WTC11 (cell line): ENCODE data around the gene TBL1XR1. TPM values are rescaled to one million over a fixed set of nuclear protein-coding genes. Genes with fewer than 3 reads are reported as not detected.
A peak's percentile ranks its signal among the peaks of the same experiment; 100 is the strongest.

Source experiments
- ATAC-seq: fragments of 200-7000 bp; cut with Tn5 transposase; 2 replicates; pipeline ENCODE4 v1.10.0; 2021; ENCODE audit warnings: mild to moderate bottlenecking, moderate library complexity
- CTCF ChIA-PET: fragments of 300-600 bp; sonication (Branson Sonifier 250); formaldehyde crosslinking; loops from one replicate; lab custom pipeline; 2021; ENCODE audit warnings: antibody characterized with exemption; lab: Charles Lee
- POLR2A ChIA-PET: fragments of 350-600 bp; sonication (Branson Sonifier 250); formaldehyde crosslinking; loops from one replicate; lab custom pipeline; 2021; ENCODE audit warnings: antibody characterized with exemption; lab: Charles Lee
- DNase-seq: peaks from one replicate; pipeline ENCODE4 v3.0.0; 2021; ENCODE audit warnings: low spot score
- H3K27ac Mint-ChIP-seq: 2 replicates; pipeline ENCODE4 v1.8.0; 2021; ENCODE audit warnings: mixed read lengths
- H3K27me3 Mint-ChIP-seq: 2 replicates; pipeline ENCODE4 v1.8.0; 2021; ENCODE audit warnings: low read depth, mild to moderate bottlenecking, moderate library complexity, mixed read lengths
- H3K36me3 Mint-ChIP-seq: 2 replicates; pipeline ENCODE4 v1.8.0; 2021; ENCODE audit warnings: mixed read lengths
- H3K4me1 Mint-ChIP-seq: 2 replicates; pipeline ENCODE4 v1.8.0; 2022; ENCODE audit warnings: mixed read lengths
- H3K4me3 Mint-ChIP-seq: 2 replicates; pipeline ENCODE4 v1.8.0; 2021; ENCODE audit warnings: mild to moderate bottlenecking, moderate library complexity, mixed read lengths
- H3K9me3 Mint-ChIP-seq: 2 replicates; pipeline ENCODE4 v1.8.0; 2021; ENCODE audit warnings: mixed read lengths
- AFF4 ChIP-seq: sonication (generic); formaldehyde crosslinking; IDR thresholded peaks from 2 replicates; pipeline ENCODE4 v1.8.1; 2023; ENCODE audit warnings: mild to moderate bottlenecking, missing genetic modification reagents, borderline replicate concordance
- ARID4B ChIP-seq: sonication (generic); formaldehyde crosslinking; IDR thresholded peaks from 2 replicates; pipeline ENCODE4 v1.8.0; 2023; ENCODE audit warnings: missing genetic modification reagents, mild to moderate bottlenecking, borderline replicate concordance
- ATF3 ChIP-seq: sonication (generic); formaldehyde crosslinking; conservative IDR thresholded peaks from 2 replicates; pipeline ENCODE4 v1.8.1; 2022; ENCODE audit warnings: mild to moderate bottlenecking, missing genetic modification reagents
- EMX1 ChIP-seq: fragments of 250-450 bp; sonication (Bioruptor Pico); IDR thresholded peaks from 2 replicates; pipeline ENCODE4 v1.8.0; 2021; ENCODE audit warnings: mild to moderate bottlenecking
- FOXK1 ChIP-seq: sonication (generic); formaldehyde crosslinking; IDR thresholded peaks from 2 replicates; pipeline ENCODE4 v1.8.0; 2022; ENCODE audit warnings: mild to moderate bottlenecking, moderate library complexity, missing genetic modification reagents
- IRF2 ChIP-seq: sonication (generic); formaldehyde crosslinking; IDR thresholded peaks from 2 replicates; pipeline ENCODE4 v1.8.0; 2022; ENCODE audit warnings: low read depth, missing genetic modification reagents, borderline replicate concordance
- NFYB ChIP-seq: sonication (generic); formaldehyde crosslinking; conservative IDR thresholded peaks from 2 replicates; pipeline ENCODE4 v1.8.0; 2022; ENCODE audit warnings: low read depth, missing genetic modification reagents
- NR3C1 ChIP-seq: sonication (generic); formaldehyde crosslinking; conservative IDR thresholded peaks from 2 replicates; pipeline ENCODE4 v1.8.1; 2023; ENCODE audit warnings: low read depth, mild to moderate bottlenecking, missing genetic modification reagents
- OVOL2 ChIP-seq: fragments of 250-450 bp; sonication (Bioruptor Pico); IDR thresholded peaks from 2 replicates; pipeline ENCODE4 v1.9.0; 2021; ENCODE audit warnings: mild to moderate bottlenecking, borderline replicate concordance
- RELA ChIP-seq: sonication (generic); formaldehyde crosslinking; IDR thresholded peaks from 2 replicates; pipeline ENCODE4 v1.8.1; 2022; ENCODE audit warnings: missing genetic modification reagents, mild to moderate bottlenecking, borderline replicate concordance
- SMAD3 ChIP-seq: sonication (generic); formaldehyde crosslinking; IDR thresholded peaks from 2 replicates; pipeline ENCODE4 v1.8.0; 2022; ENCODE audit warnings: missing genetic modification reagents, mild to moderate bottlenecking, borderline replicate concordance
- TEAD4 ChIP-seq: sonication (generic); formaldehyde crosslinking; IDR thresholded peaks from 2 replicates; pipeline ENCODE4 v1.8.0; 2022; ENCODE audit warnings: mild to moderate bottlenecking, missing genetic modification reagents
- ZNF121 ChIP-seq: sonication (generic); formaldehyde crosslinking; IDR thresholded peaks from 2 replicates; pipeline ENCODE4 v1.8.0; 2023; ENCODE audit warnings: missing genetic modification reagents
- ZNF263 ChIP-seq: sonication (generic); formaldehyde crosslinking; IDR thresholded peaks from 2 replicates; pipeline ENCODE4 v1.8.1; 2022; ENCODE audit warnings: low read depth, mild to moderate bottlenecking, moderate library complexity, missing genetic modification reagents
- ZNF281 ChIP-seq: sonication (generic); formaldehyde crosslinking; IDR thresholded peaks from 2 replicates; pipeline ENCODE4 v1.8.0; 2023; ENCODE audit warnings: mild to moderate bottlenecking, missing genetic modification reagents
- ZNF416 ChIP-seq: fragments of 250-450 bp; sonication (Bioruptor Pico); IDR thresholded peaks from 2 replicates; pipeline ENCODE4 v1.9.0; 2021; ENCODE audit warnings: mild to moderate bottlenecking, inconsistent platforms
- ZNF425 ChIP-seq: fragments of 250-450 bp; sonication (Bioruptor Pico); conservative IDR thresholded peaks from 2 replicates; pipeline ENCODE4 v1.9.0; 2021; ENCODE audit warnings: mild to moderate bottlenecking
- total RNA-seq: library from RNA; stranded (reverse); gene quantifications from 3 replicates; pipeline ENCODE4 v1.2.3, GENCODE V29; 2021

The TBL1XR1 gene
- total RNA-seq, 1 experiment from 2014 or later: 148 TPM

GRCh38 chr3:177071496-177072156 is 125.7 kb downstream of the TBL1XR1 start:
- CTCF ChIA-PET: no interaction called here
- H3K27me3 Mint-ChIP-seq: no peaks in the 10 kb centered on the region
- no peaks in the 10 kb centered on the region for H3K9me3 Mint-ChIP-seq
- DNase-seq: no peak
- no peak overlapping the region for H3K4me3 Mint-ChIP-seq
- H3K4me1 Mint-ChIP-seq: peaks cover 59% of the 10 kb centered on the region
- H3K36me3 Mint-ChIP-seq: peaks cover 5% of the 10 kb centered on the region; the same call in 1 of the 2 replicates
- H3K27ac Mint-ChIP-seq: peak overlapping the region; percentile 37
- TF ChIP-seq ZNF425 (CRISPR knock-in tag): no peak
- no peak for TF ChIP-seq SMAD3 (CRISPR knock-in tag)
- TF ChIP-seq RELA (CRISPR knock-in tag): no peak
- no peak for TF ChIP-seq IRF2 (CRISPR knock-in tag)
- TF ChIP-seq FOXK1 (CRISPR knock-in tag): no peak
- no peak for TF ChIP-seq ZNF263
- no peak for TF ChIP-seq NFYB (CRISPR knock-in tag)
- TF ChIP-seq ZNF121 (CRISPR knock-in tag): no peak
- no peak for TF ChIP-seq ZNF281 (CRISPR knock-in tag)
- no peak for TF ChIP-seq NR3C1 (CRISPR knock-in tag)
- TF ChIP-seq ZNF416 (CRISPR knock-in tag): no peak
- TF ChIP-seq AFF4: no peak
- POLR2A ChIA-PET: no interaction called here
- ATAC-seq: no peak

GRCh38 chr3:177069514-177070329 is 127.6 kb downstream of the TBL1XR1 start:
- H3K4me3 Mint-ChIP-seq: no peak overlapping the region
- H3K4me1 Mint-ChIP-seq: peaks cover 48% of the 10 kb centered on the region
- H3K9me3 Mint-ChIP-seq: no peaks in the 10 kb centered on the region
- ChIA-PET CTCF (no interaction called here), POLR2A (no interaction called here)
- peak overlapping the region; percentile 67; the same call in 1 of the 2 replicates for H3K27ac Mint-ChIP-seq
- DNase-seq (no peak), ATAC-seq (no peak)
- no peaks in the 10 kb centered on the region for H3K27me3 Mint-ChIP-seq
- no peaks in the 10 kb centered on the region for H3K36me3 Mint-ChIP-seq
- no peak for TF ChIP-seq ATF3
- no peak for TF ChIP-seq ARID4B (CRISPR knock-in tag)
- no peak for TF ChIP-seq OVOL2
- TF ChIP-seq SMAD3 (CRISPR knock-in tag): no peak
- no peak for TF ChIP-seq EMX1 (CRISPR knock-in tag)
- TF ChIP-seq TEAD4: no peak
- no peak for TF ChIP-seq NR3C1 (CRISPR knock-in tag)
